ENCODE data around the gene C5orf58.

DNA sequence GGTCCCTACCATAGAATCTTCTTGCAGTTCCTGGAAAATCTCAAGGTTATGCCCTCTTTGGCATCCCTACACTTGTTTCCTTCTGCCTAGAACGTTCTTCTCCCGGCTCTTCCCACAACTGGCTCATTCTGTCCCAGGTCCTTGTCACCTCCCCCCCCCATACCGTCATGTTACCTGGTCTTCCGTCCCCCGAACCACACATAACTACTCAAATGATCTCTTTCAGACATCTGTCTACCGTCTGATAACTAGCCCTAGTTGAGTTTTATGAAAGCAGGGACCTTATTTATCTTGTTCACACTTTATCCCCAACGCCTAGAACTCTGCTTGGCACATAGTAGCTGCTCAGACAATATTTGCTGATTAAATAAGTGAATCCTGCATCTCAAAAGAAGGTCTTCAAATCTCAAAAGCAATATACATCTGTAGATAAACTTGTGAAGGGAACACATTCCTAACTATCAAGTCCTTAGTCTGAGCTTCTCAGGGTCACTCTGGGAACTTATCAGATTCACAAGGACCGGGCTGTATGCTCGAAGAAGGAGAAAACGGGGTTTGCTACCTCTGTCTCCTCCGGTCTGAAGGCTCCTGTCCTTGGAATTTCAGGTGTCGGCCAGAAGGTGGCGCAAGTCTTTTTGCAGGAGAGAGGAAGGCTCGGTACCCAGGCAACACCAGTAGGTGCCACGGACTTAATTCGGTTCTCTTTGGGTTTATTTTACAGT lies 34.8 kb downstream of the C5orf58 start:
- TF ChIP-seq, protein P1, sequence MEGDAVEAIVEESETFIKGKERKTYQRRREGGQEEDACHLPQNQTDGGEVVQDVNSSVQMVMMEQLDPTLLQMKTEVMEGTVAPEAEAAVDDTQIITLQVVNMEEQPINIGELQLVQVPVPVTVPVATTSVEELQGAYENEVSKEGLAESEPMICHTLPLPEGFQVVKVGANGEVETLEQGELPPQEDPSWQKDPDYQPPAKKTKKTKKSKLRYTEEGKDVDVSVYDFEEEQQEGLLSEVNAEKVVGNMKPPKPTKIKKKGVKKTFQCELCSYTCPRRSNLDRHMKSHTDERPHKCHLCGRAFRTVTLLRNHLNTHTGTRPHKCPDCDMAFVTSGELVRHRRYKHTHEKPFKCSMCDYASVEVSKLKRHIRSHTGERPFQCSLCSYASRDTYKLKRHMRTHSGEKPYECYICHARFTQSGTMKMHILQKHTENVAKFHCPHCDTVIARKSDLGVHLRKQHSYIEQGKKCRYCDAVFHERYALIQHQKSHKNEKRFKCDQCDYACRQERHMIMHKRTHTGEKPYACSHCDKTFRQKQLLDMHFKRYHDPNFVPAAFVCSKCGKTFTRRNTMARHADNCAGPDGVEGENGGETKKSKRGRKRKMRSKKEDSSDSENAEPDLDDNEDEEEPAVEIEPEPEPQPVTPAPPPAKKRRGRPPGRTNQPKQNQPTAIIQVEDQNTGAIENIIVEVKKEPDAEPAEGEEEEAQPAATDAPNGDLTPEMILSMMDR (IDR thresholded peaks at IDR 0.05): peak; percentile 73 to 83 (median 81)
- TF ChIP-seq POLR2A (IDR thresholded peaks at IDR 0.05): no peak

Measured in uterus (tissue), 2 donors.